Cardiac fibroblast (primary cell): ENCODE measurements around the gene OTOF.

Source experiments
- DNase-seq, 2 donors: peaks; one replicate each; pipeline versions ENCODE4 v3.0.0 to v3.0.0-alpha.2; 2010; ENCODE audit warnings: low read depth in 2 of 2
- H3K4me3 ChIP-seq, 2 donors: replicated peaks in 1 of 2; 1 replicate in 1 of 2; 2 replicates in 1 of 2; pipeline ENCODE4 v1.5.1; 2011; ENCODE audit warnings: low read depth in 2 of 2, low read length in 2 of 2, mild to moderate bottlenecking in 2 of 2, moderate library complexity in 1 of 2
- TF ChIP-seq, protein P1 (sequence below): IDR thresholded peaks from one replicate; pipeline ENCODE4 v1.5.1; 2011; ENCODE audit warnings: low read depth, mild to moderate bottlenecking, low read length, inconsistent platforms

The OTOF gene

DNA sequence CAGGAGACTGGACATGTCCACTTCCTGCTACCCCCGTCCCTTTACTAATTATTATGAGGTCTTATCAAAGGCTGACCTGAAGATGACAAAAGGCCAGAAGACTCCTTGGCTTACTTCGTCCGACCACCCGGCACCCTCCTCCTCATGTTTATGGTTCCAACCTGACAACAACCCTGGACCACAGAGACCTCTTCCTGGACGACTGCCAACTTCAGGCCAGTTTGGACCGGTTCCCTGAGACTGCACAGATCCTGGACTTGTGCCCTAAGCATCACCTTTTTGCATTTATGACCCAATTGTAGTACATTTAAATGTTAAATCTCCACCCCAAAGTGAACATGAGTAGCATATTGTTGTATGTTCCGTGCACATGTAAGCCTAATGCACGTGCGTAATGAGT, 70.4 kb downstream of the OTOF start:
- TF ChIP-seq, protein P1, sequence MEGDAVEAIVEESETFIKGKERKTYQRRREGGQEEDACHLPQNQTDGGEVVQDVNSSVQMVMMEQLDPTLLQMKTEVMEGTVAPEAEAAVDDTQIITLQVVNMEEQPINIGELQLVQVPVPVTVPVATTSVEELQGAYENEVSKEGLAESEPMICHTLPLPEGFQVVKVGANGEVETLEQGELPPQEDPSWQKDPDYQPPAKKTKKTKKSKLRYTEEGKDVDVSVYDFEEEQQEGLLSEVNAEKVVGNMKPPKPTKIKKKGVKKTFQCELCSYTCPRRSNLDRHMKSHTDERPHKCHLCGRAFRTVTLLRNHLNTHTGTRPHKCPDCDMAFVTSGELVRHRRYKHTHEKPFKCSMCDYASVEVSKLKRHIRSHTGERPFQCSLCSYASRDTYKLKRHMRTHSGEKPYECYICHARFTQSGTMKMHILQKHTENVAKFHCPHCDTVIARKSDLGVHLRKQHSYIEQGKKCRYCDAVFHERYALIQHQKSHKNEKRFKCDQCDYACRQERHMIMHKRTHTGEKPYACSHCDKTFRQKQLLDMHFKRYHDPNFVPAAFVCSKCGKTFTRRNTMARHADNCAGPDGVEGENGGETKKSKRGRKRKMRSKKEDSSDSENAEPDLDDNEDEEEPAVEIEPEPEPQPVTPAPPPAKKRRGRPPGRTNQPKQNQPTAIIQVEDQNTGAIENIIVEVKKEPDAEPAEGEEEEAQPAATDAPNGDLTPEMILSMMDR: no peak
- no peak overlapping the region for H3K4me3 ChIP-seq
- no peak for DNase-seq
